H1 (cell line): ENCODE results near the gene TCAP. TPM values are rescaled to one million over a fixed set of nuclear protein-coding genes. Genes with fewer than 3 reads are reported as not detected.
A peak's percentile ranks its signal among the peaks of the same experiment; 100 is the strongest.

Experiments
- CTCF ChIA-PET: fragments of 300-600 bp; sonication (Branson Sonifier 250); formaldehyde crosslinking; loops from one replicate; lab custom pipeline; 2021; ENCODE audit not compliant: partially characterized antibody; lab: Charles Lee
- POLR2A ChIA-PET: fragments of 300-600 bp; sonication (Branson Sonifier 250); formaldehyde crosslinking; loops from one replicate; lab custom pipeline; 2021; ENCODE audit warnings: inconsistent platforms; ENCODE audit not compliant: partially characterized antibody; lab: Charles Lee
- DNase-seq, 2 experiments: peaks; one replicate each; pipeline versions ENCODE4 v3.0.0 to v3.0.0-alpha.2; 2010 to 2022; ENCODE audit warnings: low spot score in 2 of 2, low read depth in 1 of 2, mixed read lengths in 1 of 2
- FAIRE-seq: peaks from 2 replicates; lab custom pipeline; 2011; peaks lifted over from hg19 to GRCh38; lab: Jason Lieb, UNC
- H2AFZ ChIP-seq: 2 replicates; pipeline ENCODE4 v1.8.1; 2012; ENCODE audit warnings: low read length, inconsistent platforms
- H2AK5ac ChIP-seq: 2 replicates; pipeline ENCODE4 v1.6.1; 2013; ENCODE audit warnings: low read depth, low read length
- H2BK120ac ChIP-seq: replicated peaks from 2 replicates; pipeline ENCODE3; 2013; ENCODE audit warnings: low read depth, low read length, inconsistent platforms
- H2BK12ac ChIP-seq: 2 replicates; pipeline ENCODE4 v1.6.1; 2013; ENCODE audit warnings: low read depth, low read length
- H2BK15ac ChIP-seq: 2 replicates; pipeline ENCODE4 v1.6.1; 2013; ENCODE audit warnings: low read length
- H2BK20ac ChIP-seq: 2 replicates; pipeline ENCODE4 v1.6.1; 2013; ENCODE audit warnings: low read length
- H2BK5ac ChIP-seq: 2 replicates; pipeline ENCODE4 v1.6.1; 2013; ENCODE audit warnings: low read depth, low read length
- H3K14ac ChIP-seq: 2 replicates; pipeline ENCODE4 v1.6.1; 2013; ENCODE audit warnings: inconsistent platforms; ENCODE audit not compliant: insufficient read length
- H3K18ac ChIP-seq: 2 replicates; pipeline ENCODE4 v1.6.1; 2013; ENCODE audit warnings: low read length; ENCODE audit errors: extremely low read depth
- H3K23ac ChIP-seq: 2 replicates; pipeline ENCODE4 v1.6.1; 2013; ENCODE audit warnings: inconsistent platforms; ENCODE audit not compliant: insufficient read length
- H3K23me2 ChIP-seq: 2 replicates; pipeline ENCODE4 v1.6.1; 2013; ENCODE audit warnings: low read depth, low read length
- H3K27ac ChIP-seq: 2 replicates; pipeline ENCODE4 v1.6.1; 2011; ENCODE audit warnings: low read depth, low read length, inconsistent platforms
- H3K27me3 ChIP-seq, 4 experiments: replicated peaks in 1 of 4; 1 replicate in 1 of 4; 2 replicates in 3 of 4; pipeline versions ENCODE4 v1.6.1 to v1.8.1; 2011 to 2013; ENCODE audit warnings: low read length in 3 of 4, mild to moderate bottlenecking in 3 of 4, inconsistent platforms in 2 of 4, mixed read lengths in 2 of 4, moderate library complexity in 1 of 4; ENCODE audit not compliant: control insufficient read depth in 3 of 4, insufficient read depth in 3 of 4; ENCODE audit errors: extremely low read depth in 1 of 4
- H3K36me3 ChIP-seq, 4 experiments: 2 replicates each; pipeline versions ENCODE4 v1.6.1 to v1.8.1; 2011 to 2013; ENCODE audit warnings: mild to moderate bottlenecking in 4 of 4, low read length in 3 of 4, moderate library complexity in 2 of 4, control low read depth in 1 of 4, inconsistent platforms in 1 of 4; ENCODE audit not compliant: insufficient read depth in 4 of 4, control insufficient read depth in 2 of 4
- H3K4ac ChIP-seq: replicated peaks from 2 replicates; pipeline ENCODE3; 2013; ENCODE audit warnings: low read length, low read depth, mixed read lengths, inconsistent platforms; ENCODE audit not compliant: insufficient read length
- H3K4me1 ChIP-seq, 4 experiments: replicated peaks in 1 of 4; 1 replicate in 1 of 4; 2 replicates in 3 of 4; pipeline versions ENCODE4 v1.6.1 to v1.8.1; 2011 to 2013; ENCODE audit warnings: low read length in 3 of 4, inconsistent platforms in 2 of 4, mixed read lengths in 1 of 4; ENCODE audit not compliant: insufficient read depth in 4 of 4, control insufficient read depth in 3 of 4
- H3K4me2 ChIP-seq, 2 experiments: 2 replicates each; pipeline versions ENCODE4 v1.6.1 to v1.8.1; 2011 to 2013; ENCODE audit warnings: low read depth in 2 of 2, low read length in 2 of 2, control low read depth in 1 of 2, inconsistent platforms in 1 of 2, mild to moderate bottlenecking in 1 of 2; ENCODE audit not compliant: insufficient read depth in 1 of 2
- H3K4me3 ChIP-seq, 4 experiments: fragments of 200-600, 300-600 bp in 1 of 4; sonication (generic), shearing (Covaris generic), sonication (Bioruptor Twin) in 1 of 4; 2 replicates each; pipeline versions ENCODE4 v1.5.1 to v1.8.1; 2011 to 2016; ENCODE audit warnings: low read length in 4 of 4, low read depth in 3 of 4, control low read depth in 2 of 4, inconsistent platforms in 2 of 4, mild to moderate bottlenecking in 2 of 4, mixed read lengths in 1 of 4, moderate library complexity in 1 of 4; ENCODE audit not compliant: insufficient read depth in 2 of 4; ENCODE audit errors: extremely low read depth in 1 of 4
- H3K56ac ChIP-seq: replicated peaks from 2 replicates; pipeline ENCODE3; 2013; ENCODE audit warnings: low read depth, mild to moderate bottlenecking, mixed read lengths, low read length, inconsistent platforms; ENCODE audit not compliant: insufficient read length
- H3K79me1 ChIP-seq: 2 replicates; pipeline ENCODE4 v1.6.1; 2013; ENCODE audit warnings: low read depth, low read length, control low read depth
- H3K79me2 ChIP-seq, 2 experiments: 2 replicates each; pipeline versions ENCODE4 v1.6.1 to v1.8.1; 2012 to 2013; ENCODE audit warnings: low read length in 2 of 2, mild to moderate bottlenecking in 2 of 2, inconsistent platforms in 1 of 2; ENCODE audit not compliant: insufficient read depth in 2 of 2, control insufficient read depth in 1 of 2
- H3K9ac ChIP-seq, 4 experiments: replicated peaks in 1 of 4; 1 replicate in 1 of 4; 2 replicates in 3 of 4; pipeline versions ENCODE4 v1.6.1 to v1.8.1; 2011 to 2013; ENCODE audit warnings: low read depth in 3 of 4, low read length in 3 of 4, control low read depth in 2 of 4, mild to moderate bottlenecking in 2 of 4, moderate library complexity in 2 of 4, inconsistent platforms in 1 of 4; ENCODE audit errors: extremely low read depth in 1 of 4
- H3K9me3 ChIP-seq, 2 experiments: 2 replicates each; pipeline versions ENCODE4 v1.6.1 to v1.8.1; 2012 to 2013; ENCODE audit warnings: mild to moderate bottlenecking in 2 of 2, moderate library complexity in 2 of 2, control low read depth in 1 of 2, inconsistent platforms in 1 of 2, low read depth in 1 of 2, low read length in 1 of 2, mixed read lengths in 1 of 2; ENCODE audit not compliant: insufficient read depth in 2 of 2
- H4K20me1 ChIP-seq, 2 experiments: replicated peaks in 1 of 2; 2 replicates each; pipeline versions ENCODE3 to v1.8.1; 2011 to 2013; ENCODE audit warnings: inconsistent platforms in 2 of 2, low read length in 2 of 2, mild to moderate bottlenecking in 1 of 2; ENCODE audit not compliant: insufficient read depth in 2 of 2, control insufficient read depth in 1 of 2
- H4K5ac ChIP-seq: 2 replicates; pipeline ENCODE4 v1.6.1; 2013; ENCODE audit warnings: low read length, low read depth, mixed read lengths, inconsistent platforms; ENCODE audit not compliant: insufficient read length
- H4K8ac ChIP-seq: 2 replicates; pipeline ENCODE4 v1.8.0; 2013; ENCODE audit warnings: mild to moderate bottlenecking, moderate library complexity, low read length, inconsistent platforms; ENCODE audit not compliant: insufficient read depth; ENCODE audit errors: extremely low read depth
- H4K91ac ChIP-seq: replicated peaks from 2 replicates; pipeline ENCODE3; 2013; ENCODE audit warnings: low read length, mixed read lengths, inconsistent platforms; ENCODE audit not compliant: insufficient read length
- RFX5 ChIP-seq: IDR thresholded peaks from 2 replicates; pipeline ENCODE4 v1.6.1; 2011; ENCODE audit warnings: low read depth, low read length, improper control_type of control experiment, borderline replicate concordance
- WGBS, 2 experiments: shearing (Covaris generic) in 1 of 2; methylation state at CpG; one replicate each; pipeline versions ENCODE4 v1.1.6 to v1.1.7; 2013 to 2015; ENCODE audit warnings: low lambda C conversion rate in 2 of 2, mixed read lengths in 2 of 2, inconsistent platforms in 1 of 2, low coverage in 1 of 2, missing lambda C conversion rate in 1 of 2; ENCODE audit not compliant: insufficient replicate concordance in 2 of 2, insufficient coverage in 1 of 2, insufficient read length in 1 of 2; ENCODE audit errors: extremely low coverage in 1 of 2, missing lambda C conversion rate in 1 of 2; 5-methylcytosine and 5-hydroxymethylcytosine counted together
- polyA plus RNA-seq, 7 experiments: library from polyadenylated mRNA; depleted of rRNA in 3 of 7; stranded (reverse) in 5 of 7; unstranded in 2 of 7; fragments of >200 nt in 5 of 7; fragments of 200-250 nt in 2 of 7; gene quantifications; 1 replicate in 5 of 7; 2 replicates in 1 of 7; 4 replicates in 1 of 7; pipeline versions ENCODE4 v1.2.1 to v1.2.3, GENCODE V29; 2011 to 2013; ENCODE audit warnings: missing spikeins in 2 of 7, mixed read lengths in 2 of 7
- total RNA-seq: library from RNA; stranded (reverse); fragmentation: NEBNext Ultra II Directional; extraction: Animal tissue kit (Norgen Biotek cat#: 25700); gene quantifications from 2 replicates; pipeline ENCODE4 v1.2.1, GENCODE V29; 2021

Gene TCAP
- total and polyA plus RNA-seq, 2 of the 8 experiments (the other 6 are each of a cell fraction or from before 2014, with no cell fraction given): 0.82 to 1.4 TPM

DNA sequence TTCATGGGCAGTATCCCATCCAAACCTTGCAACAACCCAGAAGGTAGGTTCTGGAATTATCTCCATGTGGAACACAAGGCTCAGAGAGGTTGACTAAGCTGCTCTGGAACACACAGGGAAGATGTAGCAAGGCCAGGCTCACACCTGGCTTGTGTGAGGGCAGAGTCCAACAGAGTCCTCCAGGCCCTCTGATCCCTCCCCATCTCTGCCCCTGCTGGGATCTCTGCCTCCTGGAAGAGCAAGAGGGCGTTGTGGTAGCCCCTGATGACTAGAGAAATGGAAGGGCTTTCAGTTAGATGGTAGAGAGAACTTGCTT, 45.4 kb upstream of the TCAP start:
- no peak for FAIRE-seq
- H3K23me2 ChIP-seq: peaks cover 10% of the 10 kb centered on the region; the same call in 1 of the 2 replicates
- no peaks in the 10 kb centered on the region for H4K20me1 ChIP-seq
- H2BK20ac ChIP-seq: no peak overlapping the region; the same call in 1 of the 2 replicates
- no peak overlapping the region for H4K91ac ChIP-seq
- H3K9me3 ChIP-seq: no peaks in the 10 kb centered on the region
- H3K14ac ChIP-seq: no peak overlapping the region
- H3K9ac ChIP-seq: no peak overlapping the region
- no peaks in the 10 kb centered on the region for H3K36me3 ChIP-seq
- H2AFZ ChIP-seq: no peak overlapping the region
- H2AK5ac ChIP-seq: no peak overlapping the region
- no peak overlapping the region for H4K8ac ChIP-seq
- CTCF ChIA-PET: interaction anchor here (0.6 to 49.2 kb wide), 10 partner anchors 15 to 133 kb away, joined by 3 to 1885 read pairs (median 98); partner anchors contain the start of genes ERBB2, MIEN1, NEUROD2 and PGAP3
- no peak overlapping the region for H3K27ac ChIP-seq
- no peak overlapping the region for H3K56ac ChIP-seq
- H3K79me1 ChIP-seq: no peaks in the 10 kb centered on the region
- no peak overlapping the region for H3K4ac ChIP-seq
- H3K27me3 ChIP-seq: peaks cover 27 to 55% (median 47%) of the 10 kb centered on the region in 4 experiments
- 0 out of 2 replicates have a peak overlapping the region, but pooled peaks have one; percentile 18 for H2BK12ac ChIP-seq
- no peak overlapping the region for H3K18ac ChIP-seq
- H3K4me3 ChIP-seq: no peak overlapping the region
- H3K79me2 ChIP-seq: no peaks in the 10 kb centered on the region
- no peak for DNase-seq
- H2BK120ac ChIP-seq: no peak overlapping the region
- no peak overlapping the region for H2BK5ac ChIP-seq
- no peak for TF ChIP-seq RFX5
- WGBS, 2 experiments: 44% methylated on average over 1 of the region's 1 CpG; no CpG with 5 or more reads in 1 of the 2 experiments
- H4K5ac ChIP-seq: no peak overlapping the region
- no peak overlapping the region for H2BK15ac ChIP-seq
- peaks cover 0 to 9% (median 6%) of the 10 kb centered on the region in 4 experiments; a peak in 4 of 7 replicates for H3K4me1 ChIP-seq
- POLR2A ChIA-PET: interaction anchor here (0.8 to 2.8 kb wide), 6 partner anchors 14 to 217 kb away, joined by 3 to 11 read pairs (median 4); partner anchors contain the start of gene PNMT
- no peak overlapping the region for H3K23ac ChIP-seq
- H3K4me2 ChIP-seq: no peak overlapping the region
